Breast epithelium (tissue), 4 donors: Measurements from ENCODE around the gene RNF223. TPM values are rescaled to one million over a fixed set of nuclear protein-coding genes. Genes with fewer than 3 reads are reported as not detected.

Source experiments
- DNase-seq, 2 donors: peaks; one replicate each; pipeline ENCODE4 v3.0.0-alpha.2; 2019; ENCODE audit warnings: low spot score in 2 of 2
- H3K27ac ChIP-seq, 2 donors: fragments of 200-600 bp; sonication (generic) in 1 of 2; one replicate each; pipeline ENCODE4 v1.5.1; 2016 to 2019; ENCODE audit warnings: mild to moderate bottlenecking in 1 of 2
- H3K27me3 ChIP-seq, 2 donors: fragments of 200-600 bp; sonication (generic) in 1 of 2; one replicate each; pipeline versions ENCODE4 v1.5.1 to v1.6.0; 2017 to 2019; ENCODE audit warnings: control low read depth in 1 of 2, mild to moderate bottlenecking in 1 of 2
- H3K36me3 ChIP-seq: fragments of 200-600 bp; one replicate; pipeline ENCODE4 v1.5.1; 2019
- H3K4me1 ChIP-seq, 2 donors: fragments of 200-600 bp; sonication (generic); one replicate each; pipeline ENCODE4 v1.5.1; 2016 to 2019; ENCODE audit warnings: control low read depth in 1 of 2
- H3K4me3 ChIP-seq, 3 donors: fragments of 200-600 bp; sonication (generic); 1 replicate in 2 of 3; 2 replicates in 1 of 3; pipeline ENCODE4 v1.5.1; 2016 to 2019; ENCODE audit warnings: mild to moderate bottlenecking in 3 of 3, moderate library complexity in 2 of 3
- H3K9me3 ChIP-seq, 2 donors: fragments of 200-600 bp; sonication (generic) in 1 of 2; one replicate each; pipeline ENCODE4 v1.5.1; 2016 to 2019; ENCODE audit warnings: control low read depth in 1 of 2
- POLR2A ChIP-seq: fragments of 450-650 bp; IDR thresholded peaks from one replicate; pipeline ENCODE4 v1.6.1; 2016; ENCODE audit warnings: antibody characterized with exemption, mild to moderate bottlenecking, moderate library complexity
- POLR2AphosphoS5 ChIP-seq, 3 donors: sonication (generic); formaldehyde crosslinking; IDR thresholded peaks; one replicate each; pipeline ENCODE4 v1.6.1; 2017; ENCODE audit warnings: antibody characterized with exemption in 3 of 3
- intact Hi-C: fragments of 100-400 bp; cut with DNase I; formaldehyde crosslinking; loops from one replicate; pipeline ENCODE4 v1.15.1; 2023; ENCODE audit warnings: low total_unique reads
- total RNA-seq, 3 donors: library from RNA; depleted of rRNA; stranded (reverse); fragments of >200 nt; gene quantifications; one replicate each; pipeline ENCODE4 v1.1.0, GENCODE V29; 2016
- TF ChIP-seq, protein P1 (sequence below), 3 donors: fragments of 450-650 bp; IDR thresholded peaks; one replicate each; pipeline ENCODE4 v1.5.1; 2016 to 2017; ENCODE audit warnings: antibody characterized with exemption in 3 of 3, mild to moderate bottlenecking in 3 of 3, moderate library complexity in 3 of 3

The RNF223 gene
- total RNA-seq, 3 donors from 2014 or later: 0.33 to 2.8 TPM; not detected in 1

DNA sequence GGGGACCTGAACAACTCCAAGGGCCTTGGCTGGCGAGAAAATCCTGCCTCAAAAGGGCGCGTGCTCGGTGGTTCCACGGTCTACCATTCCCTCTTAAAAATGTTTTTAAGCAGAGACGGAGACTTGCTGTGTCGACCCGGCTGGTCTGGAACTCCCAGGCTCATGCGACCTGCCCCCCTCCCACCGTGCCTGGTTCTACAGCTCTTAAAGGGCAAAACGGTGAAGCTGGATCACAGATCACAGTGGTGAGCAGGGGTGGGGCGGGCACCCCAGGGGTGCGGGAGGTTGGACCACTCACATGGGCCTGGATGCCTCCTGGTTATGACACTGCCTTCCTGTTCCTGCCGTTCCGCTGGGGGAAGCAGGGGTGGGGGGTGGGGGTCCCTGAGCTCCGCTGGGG is 46.0 kb upstream of the RNF223 start:
- TF ChIP-seq, protein P1, sequence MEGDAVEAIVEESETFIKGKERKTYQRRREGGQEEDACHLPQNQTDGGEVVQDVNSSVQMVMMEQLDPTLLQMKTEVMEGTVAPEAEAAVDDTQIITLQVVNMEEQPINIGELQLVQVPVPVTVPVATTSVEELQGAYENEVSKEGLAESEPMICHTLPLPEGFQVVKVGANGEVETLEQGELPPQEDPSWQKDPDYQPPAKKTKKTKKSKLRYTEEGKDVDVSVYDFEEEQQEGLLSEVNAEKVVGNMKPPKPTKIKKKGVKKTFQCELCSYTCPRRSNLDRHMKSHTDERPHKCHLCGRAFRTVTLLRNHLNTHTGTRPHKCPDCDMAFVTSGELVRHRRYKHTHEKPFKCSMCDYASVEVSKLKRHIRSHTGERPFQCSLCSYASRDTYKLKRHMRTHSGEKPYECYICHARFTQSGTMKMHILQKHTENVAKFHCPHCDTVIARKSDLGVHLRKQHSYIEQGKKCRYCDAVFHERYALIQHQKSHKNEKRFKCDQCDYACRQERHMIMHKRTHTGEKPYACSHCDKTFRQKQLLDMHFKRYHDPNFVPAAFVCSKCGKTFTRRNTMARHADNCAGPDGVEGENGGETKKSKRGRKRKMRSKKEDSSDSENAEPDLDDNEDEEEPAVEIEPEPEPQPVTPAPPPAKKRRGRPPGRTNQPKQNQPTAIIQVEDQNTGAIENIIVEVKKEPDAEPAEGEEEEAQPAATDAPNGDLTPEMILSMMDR (IDR thresholded peaks at IDR 0.05): no peak
- no peak for TF ChIP-seq POLR2AphosphoS5 (IDR thresholded peaks at IDR 0.05)
- TF ChIP-seq POLR2A: no peak
- intact Hi-C loops: loop anchor here (5.0 to 10.0 kb wide), 2 partner anchors 115 to 172 kb away; partner anchors contain the start of genes B3GALT6 and SDF4
- Histone ChIP-seq H3K4me1 (peaks cover 2 to 11% of the 10 kb centered on the region in 2 donors), H3K36me3 (no peaks in the 10 kb centered on the region), H3K9me3 (no peaks in the 10 kb centered on the region), H3K27ac (no peak overlapping the region), H3K4me3 (no peak overlapping the region), H3K27me3 (no peaks in the 10 kb centered on the region)
- peak in 1 of 2 donors; percentile 43 for DNase-seq

DNA sequence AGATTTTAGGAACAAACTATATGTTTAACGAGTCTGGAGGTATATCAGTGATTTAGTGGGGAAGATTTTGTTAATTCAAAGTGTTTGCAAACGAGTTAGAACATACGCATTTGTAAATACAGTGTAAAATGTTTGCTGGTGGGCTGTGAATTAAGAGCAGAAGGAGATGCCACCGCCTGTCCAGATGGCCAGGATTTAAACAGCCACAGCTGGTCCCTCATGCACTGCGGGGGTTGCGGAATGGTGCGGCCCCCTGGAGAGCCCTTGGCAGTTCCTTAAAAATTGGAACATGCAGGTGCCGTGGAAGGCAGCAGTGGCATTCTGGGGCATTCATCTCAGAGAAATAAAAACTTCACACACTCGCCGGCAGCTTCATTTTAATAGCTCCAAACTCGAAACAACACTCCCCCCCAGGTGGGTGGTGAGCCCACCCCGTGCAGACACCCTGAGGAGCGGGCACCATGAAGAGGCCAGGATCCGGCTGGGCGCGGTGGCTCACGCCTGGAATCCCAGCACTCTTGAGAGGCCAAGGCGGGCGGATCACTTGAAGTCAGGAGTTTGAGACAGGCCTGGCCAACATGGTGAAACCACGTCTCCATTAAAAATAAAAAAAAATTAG is 45.3 kb upstream of the RNF223 start:
- Histone ChIP-seq H3K27ac (no peak overlapping the region), H3K4me3 (no peak overlapping the region), H3K9me3 (no peaks in the 10 kb centered on the region), H3K36me3 (no peaks in the 10 kb centered on the region), H3K27me3 (no peaks in the 10 kb centered on the region), H3K4me1 (peaks cover 2 to 11% of the 10 kb centered on the region in 2 donors)
- DNase-seq: peak in 1 of 2 donors; percentile 34
- intact Hi-C loops: no loop called here
- TF ChIP-seq, protein P1 (IDR thresholded peaks at IDR 0.05): no peak
- TF ChIP-seq POLR2AphosphoS5 (IDR thresholded peaks at IDR 0.05) (no peak), POLR2A (no peak)

DNA sequence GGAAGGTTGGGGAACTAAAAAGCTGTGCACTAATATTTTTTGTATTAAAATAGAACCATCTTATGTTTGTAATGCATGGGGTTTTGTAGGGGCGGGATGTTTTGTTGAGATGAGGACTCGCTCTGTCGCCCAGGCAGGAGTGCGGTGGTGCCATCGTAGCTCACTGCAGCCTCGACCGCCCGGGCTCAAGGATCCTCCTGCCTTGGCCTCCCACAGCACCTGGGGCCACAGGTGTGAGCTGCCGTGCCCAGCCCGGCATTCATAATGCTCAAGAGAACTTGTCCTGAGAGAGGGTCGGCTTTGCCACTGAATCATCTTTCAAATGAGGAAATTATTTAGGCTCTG is 44.7 kb upstream of the RNF223 start:
- TF ChIP-seq POLR2AphosphoS5 (IDR thresholded peaks at IDR 0.05) (no peak), POLR2A (no peak)
- TF ChIP-seq, protein P1 (IDR thresholded peaks at IDR 0.05): no peak
- Histone ChIP-seq H3K9me3 (peaks cover 0 to under 1% of the 10 kb centered on the region in 2 donors), H3K27me3 (no peaks in the 10 kb centered on the region), H3K27ac (no peak overlapping the region), H3K4me1 (peaks cover 2 to 11% of the 10 kb centered on the region in 2 donors), H3K4me3 (no peak overlapping the region), H3K36me3 (no peaks in the 10 kb centered on the region)
- DNase-seq: peak in 1 of 2 donors; percentile 39
- intact Hi-C loops: no loop called here

DNA sequence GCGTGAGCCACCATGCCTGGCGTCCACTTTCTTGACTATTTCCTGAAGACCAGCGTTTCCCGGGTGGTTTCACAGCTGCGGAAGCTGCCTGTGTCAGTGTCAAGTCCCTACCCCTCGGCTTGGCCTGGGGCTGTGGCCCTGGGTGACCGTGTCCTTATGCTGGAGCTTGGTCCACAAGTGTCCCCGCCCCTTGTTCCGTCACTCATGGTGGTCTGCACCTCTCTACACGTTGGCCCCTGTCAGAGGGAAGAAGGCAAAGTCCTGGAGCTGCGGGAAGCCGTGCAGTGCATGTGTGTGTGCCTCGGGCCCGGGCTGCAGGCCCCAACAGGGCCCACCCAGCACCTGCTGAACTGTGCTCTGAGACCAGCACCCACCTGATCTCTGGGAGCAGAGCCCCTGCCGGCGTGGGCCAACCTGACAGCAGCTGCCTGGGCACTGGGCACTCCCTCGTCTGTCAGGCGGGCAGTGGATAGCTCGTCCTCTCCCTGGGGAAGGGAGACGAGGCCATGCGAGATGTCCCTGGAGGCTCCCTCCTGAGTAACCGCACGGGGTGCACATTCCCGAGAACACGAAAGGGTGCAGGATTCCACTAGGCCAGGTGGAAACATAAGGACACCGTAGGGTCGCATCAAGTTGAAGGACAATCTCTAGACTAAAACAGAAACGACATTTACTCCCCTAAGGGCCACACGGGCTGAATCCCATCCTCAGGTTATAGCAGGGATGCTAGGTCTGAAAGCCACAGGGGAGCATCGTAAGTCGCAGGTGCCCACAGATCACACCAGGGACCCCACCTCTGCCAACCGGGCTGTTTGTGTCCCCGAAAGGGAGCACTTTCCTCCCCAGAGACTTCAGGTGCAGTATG is 44.1 kb upstream of the RNF223 start:
- Histone ChIP-seq H3K27ac (no peak overlapping the region), H3K9me3 (peaks cover 5 to 6% of the 10 kb centered on the region in 2 donors)

More for the DNA sequence above, 44.1 kb upstream of the RNF223 start:
- H3K4me3 ChIP-seq: no peak overlapping the region
- no peaks in the 10 kb centered on the region for H3K36me3 ChIP-seq
- peaks cover 2 to 11% of the 10 kb centered on the region in 2 donors for H3K4me1 ChIP-seq
- DNase-seq: peak in 1 of 2 donors; percentile 54
- no peaks in the 10 kb centered on the region for H3K27me3 ChIP-seq
- intact Hi-C loops: no loop called here
- no peak for TF ChIP-seq POLR2A
- TF ChIP-seq, protein P1 (IDR thresholded peaks at IDR 0.05): no peak
- TF ChIP-seq POLR2AphosphoS5 (IDR thresholded peaks at IDR 0.05): no peak
